GM23338 (cell line): ENCODE results near the gene DYSF. TPM values are rescaled to one million over a fixed set of nuclear protein-coding genes. Genes with fewer than 3 reads are reported as not detected.

Experiments
- ATAC-seq: fragments of 200-7000 bp; cut with Tn5 transposase; 3 replicates; pipeline ENCODE4 v1.9.1; 2020
- DNase-seq: peaks from one replicate; pipeline ENCODE4 v3.0.0-alpha.2; 2015; ENCODE audit warnings: low spot score
- H2AFZ ChIP-seq: fragments of 200-600 bp; sonication (generic); 2 replicates; pipeline ENCODE4 v1.8.0; 2016; ENCODE audit warnings: antibody characterized with exemption, mild to moderate bottlenecking, moderate library complexity
- H3F3A ChIP-seq: fragments of 200-600 bp; sonication (generic); replicated peaks from 2 replicates; pipeline ENCODE4 v1.8.0; 2017; ENCODE audit warnings: antibody characterized with exemption, mixed run types, low read depth
- H3K27ac ChIP-seq: fragments of 200-600 bp; sonication (generic); 2 replicates; pipeline ENCODE4 v1.6.1; 2016; ENCODE audit warnings: low read depth
- H3K27me3 ChIP-seq: fragments of 200-600 bp; sonication (generic); 2 replicates; pipeline ENCODE4 v1.8.0; 2016; ENCODE audit warnings: mild to moderate bottlenecking, mixed run types, moderate library complexity; ENCODE audit not compliant: insufficient read depth
- H3K36me3 ChIP-seq: fragments of 200-600 bp; sonication (generic); 2 replicates; pipeline ENCODE4 v1.8.0; 2016; ENCODE audit warnings: mild to moderate bottlenecking; ENCODE audit not compliant: insufficient read depth
- H3K4me1 ChIP-seq: fragments of 200-600 bp; sonication (generic); 2 replicates; pipeline ENCODE4 v1.8.0; 2016; ENCODE audit warnings: mild to moderate bottlenecking, moderate library complexity; ENCODE audit not compliant: insufficient read depth
- H3K4me2 ChIP-seq: fragments of 200-600 bp; sonication (generic); 2 replicates; pipeline ENCODE4 v1.7.1; 2017; ENCODE audit warnings: mixed run types
- H3K4me3 ChIP-seq: fragments of 200-600 bp; sonication (generic); 2 replicates; pipeline ENCODE4 v1.6.1; 2016; ENCODE audit warnings: mixed run types
- H3K79me2 ChIP-seq: fragments of 200-600 bp; sonication (generic); replicated peaks from 2 replicates; pipeline ENCODE4 v1.8.0; 2017; ENCODE audit warnings: mild to moderate bottlenecking; ENCODE audit not compliant: insufficient read depth
- H3K9me2 ChIP-seq: fragments of 200-600 bp; sonication (generic); 2 replicates; pipeline ENCODE4 v1.8.0; 2017; ENCODE audit not compliant: insufficient read depth
- H4K20me1 ChIP-seq: fragments of 200-600 bp; sonication (generic); replicated peaks from 2 replicates; pipeline ENCODE4 v1.8.0; 2017; ENCODE audit warnings: mild to moderate bottlenecking; ENCODE audit not compliant: insufficient read depth
- H3K27ac Mint-ChIP-seq: 2 replicates; pipeline ENCODE4 v1.8.0; 2020; ENCODE audit warnings: inconsistent platforms, mild to moderate bottlenecking, moderate library complexity, mixed read lengths
- H3K27me3 Mint-ChIP-seq: 3 replicates; pipeline ENCODE4 v1.8.0; 2022; ENCODE audit warnings: low read depth, mild to moderate bottlenecking, moderate library complexity, mixed read lengths, inconsistent platforms; ENCODE audit not compliant: insufficient read depth, poor library complexity
- H3K36me3 Mint-ChIP-seq: 3 replicates; pipeline ENCODE4 v1.8.0; 2021; ENCODE audit warnings: low read depth, mild to moderate bottlenecking, inconsistent platforms, moderate library complexity, mixed read lengths
- H3K4me1 Mint-ChIP-seq: 3 replicates; pipeline ENCODE4 v1.8.0; 2020; ENCODE audit warnings: mild to moderate bottlenecking, inconsistent platforms, mixed read lengths
- H3K4me3 Mint-ChIP-seq: 3 replicates; pipeline ENCODE4 v1.8.0; 2021; ENCODE audit warnings: moderate library complexity, mild to moderate bottlenecking, inconsistent platforms, mixed read lengths
- H3K9me3 Mint-ChIP-seq: 3 replicates; pipeline ENCODE4 v1.8.0; 2020; ENCODE audit warnings: moderate library complexity, mild to moderate bottlenecking, inconsistent platforms, mixed read lengths
- CREB1 ChIP-seq: fragments of 250-450 bp; sonication (Bioruptor Pico); IDR thresholded peaks from 2 replicates; pipeline ENCODE4 v1.5.0; 2020; ENCODE audit warnings: low read depth, mild to moderate bottlenecking, moderate library complexity
- EZH2 ChIP-seq: fragments of 200-600 bp; sonication (generic); IDR thresholded peaks from one replicate; pipeline ENCODE4 v1.8.0; 2017; ENCODE audit warnings: antibody characterized with exemption, mild to moderate bottlenecking, low read depth; ENCODE audit not compliant: unreplicated experiment
- EZH2phosphoT487 ChIP-seq: fragments of 200-600 bp; sonication (generic); IDR thresholded peaks from one replicate; pipeline ENCODE4 v1.8.1; 2018; ENCODE audit warnings: antibody characterized with exemption; ENCODE audit not compliant: unreplicated experiment
- JUNB ChIP-seq: IDR thresholded peaks from one replicate; pipeline ENCODE4 v1.6.1; 2016; ENCODE audit warnings: antibody characterized with exemption; ENCODE audit not compliant: unreplicated experiment
- NANOG ChIP-seq: IDR thresholded peaks from 2 replicates; pipeline ENCODE4 v1.6.1; 2016; ENCODE audit warnings: antibody characterized with exemption, borderline replicate concordance
- POLR2AphosphoS5 ChIP-seq: IDR thresholded peaks from 2 replicates; pipeline ENCODE4 v1.6.1; 2016; ENCODE audit warnings: antibody characterized with exemption, low read depth
- STAT1 ChIP-seq: IDR thresholded peaks from one replicate; pipeline ENCODE4 v1.6.1; 2016; ENCODE audit warnings: antibody characterized with exemption; ENCODE audit not compliant: unreplicated experiment
- ZNF114 ChIP-seq: fragments of 250-450 bp; sonication (Bioruptor Pico); IDR thresholded peaks from 2 replicates; pipeline ENCODE4 v1.5.0; 2020; ENCODE audit warnings: mild to moderate bottlenecking, moderate library complexity
- ZNF331 ChIP-seq: fragments of 250-450 bp; sonication (Bioruptor Pico); IDR thresholded peaks from 2 replicates; pipeline ENCODE4 v1.5.0; 2020; ENCODE audit warnings: low read depth, mild to moderate bottlenecking, moderate library complexity
- polyA plus RNA-seq: library from polyadenylated mRNA; unstranded; fragments of >200 nt; fragmentation: Nextera tagmentation; extraction: Ambion mirVana; gene quantifications from 2 replicates; pipeline ENCODE4 v1.2.1, GENCODE V29; 2016
- total RNA-seq: library from RNA; depleted of rRNA; stranded (reverse); fragments of >200 nt; shearing (Covaris generic); gene quantifications from 2 replicates; pipeline ENCODE4 v1.2.3, GENCODE V29; 2014
- TF ChIP-seq, protein P1 (sequence below): IDR thresholded peaks from 2 replicates; pipeline ENCODE4 v1.6.1; 2016; ENCODE audit warnings: antibody characterized with exemption
- TF ChIP-seq, protein P2 (sequence below), 2 experiments: fragments of 200-600 bp in 1 of 2; sonication (generic) in 1 of 2; conservative IDR thresholded peaks; 2 replicates each; pipeline versions ENCODE4 v1.5.1 to v1.6.1; 2016 to 2017; ENCODE audit warnings: antibody characterized with exemption in 2 of 2, low read depth in 2 of 2, mild to moderate bottlenecking in 2 of 2, moderate library complexity in 1 of 2

The DYSF gene
- total and polyA plus RNA-seq, 2 experiments from 2014 or later, result 7.3 to 21.3 TPM

GRCh38 chr2:71502941-71503738, 49.8 kb downstream of the DYSF start:
- no peak for TF ChIP-seq ZNF114
- TF ChIP-seq NANOG, result no peak
- TF ChIP-seq, protein P1, sequence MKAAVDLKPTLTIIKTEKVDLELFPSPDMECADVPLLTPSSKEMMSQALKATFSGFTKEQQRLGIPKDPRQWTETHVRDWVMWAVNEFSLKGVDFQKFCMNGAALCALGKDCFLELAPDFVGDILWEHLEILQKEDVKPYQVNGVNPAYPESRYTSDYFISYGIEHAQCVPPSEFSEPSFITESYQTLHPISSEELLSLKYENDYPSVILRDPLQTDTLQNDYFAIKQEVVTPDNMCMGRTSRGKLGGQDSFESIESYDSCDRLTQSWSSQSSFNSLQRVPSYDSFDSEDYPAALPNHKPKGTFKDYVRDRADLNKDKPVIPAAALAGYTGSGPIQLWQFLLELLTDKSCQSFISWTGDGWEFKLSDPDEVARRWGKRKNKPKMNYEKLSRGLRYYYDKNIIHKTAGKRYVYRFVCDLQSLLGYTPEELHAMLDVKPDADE, result no peak
- no peak for TF ChIP-seq EZH2phosphoT487
- TF ChIP-seq JUNB, result no peak
- no peak for TF ChIP-seq ZNF331 (CRISPR knock-in tag)
- H3K4me1 Mint-ChIP-seq, result peaks cover 19% of the 10 kb centered on the region
- H3K4me1 ChIP-seq, result peaks cover 10% of the 10 kb centered on the region
- no peaks in the 10 kb centered on the region for H3K27me3 ChIP-seq
- H2AFZ ChIP-seq, result no peak overlapping the region
- peaks cover 21% of the 10 kb centered on the region for H3K27me3 Mint-ChIP-seq
- no peak overlapping the region; the same call in 1 of the 2 replicates for H3K27ac Mint-ChIP-seq
- no peaks in the 10 kb centered on the region for H3K9me2 ChIP-seq
- DNase-seq, result no peak
- no peaks in the 10 kb centered on the region for H3F3A ChIP-seq
- no peak overlapping the region for H3K4me3 ChIP-seq
- H3K9me3 Mint-ChIP-seq, result no peaks in the 10 kb centered on the region; the same call in 2 of the 3 replicates
- no peak overlapping the region for H3K4me3 Mint-ChIP-seq
- H3K36me3 ChIP-seq, result no peaks in the 10 kb centered on the region
- no peak overlapping the region for H3K27ac ChIP-seq
- H4K20me1 ChIP-seq, result no peaks in the 10 kb centered on the region
- no peaks in the 10 kb centered on the region; the same call in 2 of the 3 replicates for H3K36me3 Mint-ChIP-seq
- ATAC-seq, result no peak
- H3K79me2 ChIP-seq, result no peaks in the 10 kb centered on the region
- no peak overlapping the region for H3K4me2 ChIP-seq

DNA sequence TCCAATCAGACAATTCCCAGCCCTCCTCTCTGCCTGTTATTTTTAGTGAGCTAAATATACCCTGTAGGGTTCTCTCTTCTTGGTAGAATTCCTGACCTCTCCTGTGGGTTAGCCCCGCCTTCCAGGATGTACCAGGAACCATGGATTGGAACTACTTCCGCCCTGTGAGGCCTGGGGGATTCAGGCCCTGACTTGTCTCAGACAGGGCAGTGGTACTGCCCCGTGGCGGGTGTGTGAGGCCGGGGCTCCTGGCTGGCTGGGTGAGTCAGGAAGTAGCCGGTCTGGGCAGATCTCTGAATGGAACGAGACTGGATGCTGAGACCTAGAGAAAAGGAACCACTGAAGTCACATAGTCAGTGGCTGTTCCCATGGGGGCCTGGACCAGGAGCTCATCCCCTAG, 50.5 kb downstream of the DYSF start:
- no peak overlapping the region for H3K27ac Mint-ChIP-seq
- TF ChIP-seq STAT1 (no peak), EZH2 (no peak), CREB1 (CRISPR knock-in tag) (no peak), JUNB (no peak), EZH2phosphoT487 (no peak), ZNF114 (no peak), POLR2AphosphoS5 (no peak), ZNF331 (CRISPR knock-in tag) (no peak), NANOG (no peak)
- TF ChIP-seq, protein P1, result no peak
- TF ChIP-seq, protein P2, sequence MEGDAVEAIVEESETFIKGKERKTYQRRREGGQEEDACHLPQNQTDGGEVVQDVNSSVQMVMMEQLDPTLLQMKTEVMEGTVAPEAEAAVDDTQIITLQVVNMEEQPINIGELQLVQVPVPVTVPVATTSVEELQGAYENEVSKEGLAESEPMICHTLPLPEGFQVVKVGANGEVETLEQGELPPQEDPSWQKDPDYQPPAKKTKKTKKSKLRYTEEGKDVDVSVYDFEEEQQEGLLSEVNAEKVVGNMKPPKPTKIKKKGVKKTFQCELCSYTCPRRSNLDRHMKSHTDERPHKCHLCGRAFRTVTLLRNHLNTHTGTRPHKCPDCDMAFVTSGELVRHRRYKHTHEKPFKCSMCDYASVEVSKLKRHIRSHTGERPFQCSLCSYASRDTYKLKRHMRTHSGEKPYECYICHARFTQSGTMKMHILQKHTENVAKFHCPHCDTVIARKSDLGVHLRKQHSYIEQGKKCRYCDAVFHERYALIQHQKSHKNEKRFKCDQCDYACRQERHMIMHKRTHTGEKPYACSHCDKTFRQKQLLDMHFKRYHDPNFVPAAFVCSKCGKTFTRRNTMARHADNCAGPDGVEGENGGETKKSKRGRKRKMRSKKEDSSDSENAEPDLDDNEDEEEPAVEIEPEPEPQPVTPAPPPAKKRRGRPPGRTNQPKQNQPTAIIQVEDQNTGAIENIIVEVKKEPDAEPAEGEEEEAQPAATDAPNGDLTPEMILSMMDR (conservative IDR thresholded peaks at IDR 0.05; ENCODE audit: low read depth in 2 of 2), result no peak

More for the DNA sequence above, 50.5 kb downstream of the DYSF start:
- Mint-ChIP-seq H3K36me3 (no peaks in the 10 kb centered on the region; the same call in 2 of the 3 replicates), H3K4me1 (peaks cover 14% of the 10 kb centered on the region), H3K4me3 (no peak overlapping the region), H3K27me3 (peaks cover 21% of the 10 kb centered on the region), H3K9me3 (no peaks in the 10 kb centered on the region; the same call in 2 of the 3 replicates)
- no peaks in the 10 kb centered on the region for H4K20me1 ChIP-seq
- H3K4me2 ChIP-seq, result no peak overlapping the region
- no peaks in the 10 kb centered on the region for H3K9me2 ChIP-seq
- H3F3A ChIP-seq, result no peaks in the 10 kb centered on the region
- H3K27ac ChIP-seq, result no peak overlapping the region
- H3K36me3 ChIP-seq, result no peaks in the 10 kb centered on the region
- peaks cover 10% of the 10 kb centered on the region for H3K4me1 ChIP-seq
- no peak overlapping the region for H2AFZ ChIP-seq
- DNase-seq, result no peak
- H3K4me3 ChIP-seq, result no peak overlapping the region
- no peaks in the 10 kb centered on the region for H3K27me3 ChIP-seq
- no peaks in the 10 kb centered on the region for H3K79me2 ChIP-seq
- no peak for ATAC-seq
